ENCODE results near the gene RP9.

The RP9 gene

GRCh38 chr7:33109005-33109757, at the start of gene RP9:
RP9 (minus strand) TSS chr7:33109404; CDS start chr7:33109372, 32 bp downstream.
- no peak for FAIRE-seq

- no peak for FAIRE-seq
Measured at GRCh38 chr7:33157781-33158180, 48.6 kb upstream of the RP9 start.

GRCh38 chr7:33157311-33157710, 48.1 kb upstream of the RP9 start:
- FAIRE-seq, result no peak

- no peak for FAIRE-seq
Measured at GRCh38 chr7:33156441-33156840, 47.2 kb upstream of the RP9 start.

- no peak for FAIRE-seq
Measured at GRCh38 chr7:33155811-33156210, 46.6 kb upstream of the RP9 start.

GRCh38 chr7:33152087-33152486, 42.9 kb upstream of the RP9 start:
- FAIRE-seq, result no peak

- no peak for FAIRE-seq
Measured at GRCh38 chr7:33145156-33145555, 36.0 kb upstream of the RP9 start.

- FAIRE-seq, result no peak
Measured at GRCh38 chr7:33143996-33144718, 35.0 kb upstream of the RP9 start.

GRCh38 chr7:33142585-33142984, 33.4 kb upstream of the RP9 start:
- no peak for FAIRE-seq

GRCh38 chr7:33137103-33137502, 27.9 kb upstream of the RP9 start:
- FAIRE-seq, result no peak

GRCh38 chr7:33130184-33130583, 21.0 kb upstream of the RP9 start:
- no peak for FAIRE-seq

GRCh38 chr7:33129806-33130153, 20.6 kb upstream of the RP9 start:
- no peak for FAIRE-seq

GRCh38 chr7:33128990-33129805, 20.0 kb upstream of the RP9 start, which contains the start of gene BBS9:
BBS9 (plus strand) TSS chr7:33129564; CDS start chr7:33146253, 16,689 bp downstream.
- no peak for FAIRE-seq

GRCh38 chr7:33128631-33128989, 19.4 kb upstream of the RP9 start:
- no peak for FAIRE-seq

GRCh38 chr7:33127085-33127484, 17.9 kb upstream of the RP9 start:
- no peak for FAIRE-seq

GRCh38 chr7:33118383-33118782, 9.2 kb upstream of the RP9 start:
- no peak for FAIRE-seq

GRCh38 chr7:33114976-33115375, 5.8 kb upstream of the RP9 start:
- no peak for FAIRE-seq

- FAIRE-seq, result no peak
Measured at GRCh38 chr7:33111614-33112013, 2.4 kb upstream of the RP9 start.

- FAIRE-seq, result no peak
Measured at GRCh38 chr7:33109758-33110238, 594 bp upstream of the RP9 start.

- FAIRE-seq, result no peak
Measured at GRCh38 chr7:33108554-33109004, 625 bp downstream of the RP9 start.

- no peak for FAIRE-seq
Measured at GRCh38 chr7:33107136-33108066, 1.8 kb downstream of the RP9 start.

GRCh38 chr7:33101906-33102305, 7.3 kb downstream of the RP9 start:
- no peak for FAIRE-seq

Data from colon (tissue), 2 donors.